OCI-LY7 (cell line): Measurements from ENCODE around the gene LCN6. TPM values are rescaled to one million over a fixed set of nuclear protein-coding genes. Genes with fewer than 3 reads are reported as not detected.

Source experiments
- BruUV-seq: library from RNA; stranded (reverse); fragments of 400-500 nt; replicated peaks from 2 replicates; lab custom pipeline; 2021; lab: Mats Ljungman, UMichigan
- CTCF ChIA-PET: fragments of 300-600 bp; sonication (Branson Sonifier 250); formaldehyde crosslinking; loops from one replicate; lab custom pipeline; 2022; ENCODE audit warnings: antibody characterized with exemption; ENCODE audit not compliant: unreplicated experiment; lab: Charles Lee
- POLR2A ChIA-PET: fragments of 300-600 bp; sonication (Branson Sonifier 250); formaldehyde crosslinking; loops from one replicate; lab custom pipeline; 2022; ENCODE audit warnings: antibody characterized with exemption; lab: Charles Lee
- DNase-seq: peaks from one replicate; pipeline ENCODE4 v3.0.0-alpha.2; 2015; ENCODE audit warnings: low spot score
- H2AFZ ChIP-seq: fragments of 200-600 bp; sonication (generic), shearing (Covaris generic); 2 replicates; pipeline ENCODE4 v1.6.1; 2014; ENCODE audit warnings: mild to moderate bottlenecking, antibody characterized with exemption, low read length, moderate library complexity
- H3K27ac ChIP-seq: fragments of 200-600 bp; sonication (generic); 2 replicates; pipeline ENCODE4 v1.5.1; 2014; ENCODE audit warnings: mixed run types, low read depth, mild to moderate bottlenecking, moderate library complexity, low read length, inconsistent platforms; ENCODE audit not compliant: poor library complexity, severe bottlenecking
- H3K36me3 ChIP-seq: fragments of 200-600 bp; sonication (generic); 2 replicates; pipeline ENCODE4 v1.6.1; 2014; ENCODE audit warnings: mild to moderate bottlenecking, antibody characterized with exemption, low read length, moderate library complexity, mixed read lengths; ENCODE audit not compliant: insufficient read depth
- H3K4me1 ChIP-seq: fragments of 200-600 bp; sonication (generic); 2 replicates; pipeline ENCODE4 v1.5.1; 2014; ENCODE audit warnings: mild to moderate bottlenecking, low read length; ENCODE audit not compliant: insufficient read depth, poor library complexity, severe bottlenecking
- H3K4me2 ChIP-seq: fragments of 200-600 bp; sonication (generic); 2 replicates; pipeline ENCODE4 v1.6.1; 2014; ENCODE audit warnings: mild to moderate bottlenecking, low read length
- H3K4me3 ChIP-seq: fragments of 200-600 bp; sonication (generic); 2 replicates; pipeline ENCODE4 v1.5.1; 2014; ENCODE audit warnings: mild to moderate bottlenecking, low read depth, low read length; ENCODE audit not compliant: poor library complexity, severe bottlenecking
- H3K79me2 ChIP-seq: fragments of 200-600 bp; sonication (generic); 2 replicates; pipeline ENCODE4 v1.6.1; 2016; ENCODE audit warnings: low read depth, mild to moderate bottlenecking, low read length, moderate library complexity, mixed read lengths; ENCODE audit not compliant: insufficient read depth
- H3K9me2 ChIP-seq: fragments of 200-600 bp; sonication (generic); 2 replicates; pipeline ENCODE4 v1.6.1; 2016; ENCODE audit warnings: mild to moderate bottlenecking, low read length, mixed read lengths; ENCODE audit not compliant: insufficient read depth
- H3K9me3 ChIP-seq: fragments of 200-600 bp; sonication (generic); 2 replicates; pipeline ENCODE4 v1.6.1; 2014; ENCODE audit warnings: mild to moderate bottlenecking, mixed run types, low read length, mixed read lengths
- H4K20me1 ChIP-seq: fragments of 200-600 bp; sonication (generic); 2 replicates; pipeline ENCODE4 v1.6.1; 2014; ENCODE audit warnings: mild to moderate bottlenecking, antibody characterized with exemption, low read length, moderate library complexity, mixed read lengths; ENCODE audit not compliant: insufficient read depth
- EZH2phosphoT487 ChIP-seq: fragments of 200-600 bp; sonication (generic); IDR thresholded peaks from 2 replicates; pipeline ENCODE4 v1.6.1; 2018; ENCODE audit warnings: low read depth, borderline replicate concordance, mild to moderate bottlenecking, mixed run types, antibody characterized with exemption, low read length, moderate library complexity, mixed read lengths
- intact Hi-C: fragments of 100-400 bp; cut with micrococcal nuclease; formaldehyde crosslinking; loops from one replicate; pipeline ENCODE4 v1.10.0; 2022; ENCODE audit not compliant: unreplicated experiment
- total RNA-seq, 2 experiments: library from RNA; depleted of rRNA in 1 of 2; stranded (reverse); fragments of >200 nt in 1 of 2; shearing (Covaris generic) in 1 of 2; gene quantifications; 2 replicates each; pipeline ENCODE4 v1.2.3, GENCODE V29; 2014 to 2022
- TF ChIP-seq, protein P1 (sequence below): fragments of 200-600 bp; sonication (generic); conservative IDR thresholded peaks from 2 replicates; pipeline ENCODE4 v1.5.1; 2014; ENCODE audit warnings: mild to moderate bottlenecking, antibody characterized with exemption, low read length, moderate library complexity, mixed read lengths

Gene LCN6
- total RNA-seq, 2 experiments from 2014 or later, result not detected

DNA sequence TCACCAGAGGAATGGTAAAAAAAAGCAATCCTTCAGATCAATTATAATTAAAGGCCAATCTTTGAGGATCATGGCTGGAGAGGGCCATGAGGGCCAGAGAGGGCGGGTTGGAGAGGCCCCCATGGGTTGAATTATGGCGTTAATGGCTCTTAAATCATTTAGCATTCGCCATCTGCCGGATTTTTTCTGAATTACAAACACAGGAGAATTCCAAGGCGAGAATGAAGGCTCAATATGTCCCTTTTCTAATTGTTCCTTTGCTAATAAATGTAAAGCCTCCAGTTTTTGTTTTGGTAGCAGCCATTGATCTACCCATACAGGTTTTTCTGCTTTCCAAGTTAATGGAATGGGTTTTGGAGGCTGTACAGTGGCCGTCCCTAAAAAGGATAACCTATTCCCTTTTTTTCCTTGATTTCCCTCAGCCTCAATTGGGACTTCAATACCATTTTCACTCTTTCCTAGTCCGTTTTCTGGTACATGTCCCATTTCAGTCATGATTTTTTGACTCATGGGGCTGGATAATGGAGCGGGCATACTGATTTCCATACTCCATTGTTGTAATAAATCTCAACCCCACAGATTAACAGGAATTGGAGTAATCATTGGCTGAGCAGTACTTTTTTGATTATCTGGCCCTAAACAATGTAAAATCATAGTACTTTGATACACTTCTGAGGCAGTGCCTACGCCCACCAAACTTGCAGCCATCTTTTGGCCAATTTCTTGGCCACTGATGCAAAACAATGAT is 36.1 kb upstream of the LCN6 start:
- H3K4me1 ChIP-seq, result peaks cover 5% of the 10 kb centered on the region
- no peaks in the 10 kb centered on the region for H3K36me3 ChIP-seq
- POLR2A ChIA-PET, result no interaction called here
- no peaks in the 10 kb centered on the region for H3K9me3 ChIP-seq
- H3K79me2 ChIP-seq, result no peaks in the 10 kb centered on the region
- H3K27ac ChIP-seq, result no peak overlapping the region
- no peak overlapping the region for H3K4me3 ChIP-seq
- no peaks in the 10 kb centered on the region for H3K9me2 ChIP-seq
- no TSS peak for BruUV-seq
- CTCF ChIA-PET, result no interaction called here
- peak; percentile 59 for DNase-seq
- intact Hi-C loops, result no loop called here
- no peaks in the 10 kb centered on the region for H4K20me1 ChIP-seq
- no peak overlapping the region for H2AFZ ChIP-seq
- no peak overlapping the region for H3K4me2 ChIP-seq
- TF ChIP-seq EZH2phosphoT487, result no peak
- TF ChIP-seq, protein P1, sequence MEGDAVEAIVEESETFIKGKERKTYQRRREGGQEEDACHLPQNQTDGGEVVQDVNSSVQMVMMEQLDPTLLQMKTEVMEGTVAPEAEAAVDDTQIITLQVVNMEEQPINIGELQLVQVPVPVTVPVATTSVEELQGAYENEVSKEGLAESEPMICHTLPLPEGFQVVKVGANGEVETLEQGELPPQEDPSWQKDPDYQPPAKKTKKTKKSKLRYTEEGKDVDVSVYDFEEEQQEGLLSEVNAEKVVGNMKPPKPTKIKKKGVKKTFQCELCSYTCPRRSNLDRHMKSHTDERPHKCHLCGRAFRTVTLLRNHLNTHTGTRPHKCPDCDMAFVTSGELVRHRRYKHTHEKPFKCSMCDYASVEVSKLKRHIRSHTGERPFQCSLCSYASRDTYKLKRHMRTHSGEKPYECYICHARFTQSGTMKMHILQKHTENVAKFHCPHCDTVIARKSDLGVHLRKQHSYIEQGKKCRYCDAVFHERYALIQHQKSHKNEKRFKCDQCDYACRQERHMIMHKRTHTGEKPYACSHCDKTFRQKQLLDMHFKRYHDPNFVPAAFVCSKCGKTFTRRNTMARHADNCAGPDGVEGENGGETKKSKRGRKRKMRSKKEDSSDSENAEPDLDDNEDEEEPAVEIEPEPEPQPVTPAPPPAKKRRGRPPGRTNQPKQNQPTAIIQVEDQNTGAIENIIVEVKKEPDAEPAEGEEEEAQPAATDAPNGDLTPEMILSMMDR, result peak; percentile 75

DNA sequence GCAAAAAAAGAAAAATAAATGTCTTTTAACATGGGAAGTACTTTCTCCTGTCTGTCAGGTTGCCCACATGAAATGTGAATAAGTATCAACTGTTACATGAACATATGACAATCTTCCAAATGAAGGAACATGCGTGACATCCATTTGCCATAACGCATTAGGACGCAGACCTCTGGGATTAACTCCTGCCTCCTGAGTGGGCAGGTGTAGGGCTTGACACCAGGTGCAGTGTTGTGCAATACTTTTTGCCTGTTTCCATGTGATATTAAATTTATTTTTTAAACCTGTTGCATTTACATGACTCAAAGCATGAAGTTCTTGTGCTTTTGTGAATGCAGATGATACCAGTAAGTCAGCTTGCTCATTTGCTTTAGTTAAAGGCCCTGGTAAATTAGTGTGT is 34.1 kb upstream of the LCN6 start:
- ChIA-PET POLR2A (no interaction called here), CTCF (no interaction called here)
- Histone ChIP-seq H2AFZ (no peak overlapping the region), H3K9me3 (no peaks in the 10 kb centered on the region), H3K4me3 (no peak overlapping the region), H3K4me2 (no peak overlapping the region), H3K79me2 (no peaks in the 10 kb centered on the region), H3K9me2 (no peaks in the 10 kb centered on the region), H3K36me3 (no peaks in the 10 kb centered on the region), H3K4me1 (no peaks in the 10 kb centered on the region), H3K27ac (no peak overlapping the region), H4K20me1 (no peaks in the 10 kb centered on the region)
- BruUV-seq, result no TSS peak
- intact Hi-C loops, result no loop called here
- DNase-seq, result no peak
- TF ChIP-seq, protein P1, result no peak
- TF ChIP-seq EZH2phosphoT487, result no peak

DNA sequence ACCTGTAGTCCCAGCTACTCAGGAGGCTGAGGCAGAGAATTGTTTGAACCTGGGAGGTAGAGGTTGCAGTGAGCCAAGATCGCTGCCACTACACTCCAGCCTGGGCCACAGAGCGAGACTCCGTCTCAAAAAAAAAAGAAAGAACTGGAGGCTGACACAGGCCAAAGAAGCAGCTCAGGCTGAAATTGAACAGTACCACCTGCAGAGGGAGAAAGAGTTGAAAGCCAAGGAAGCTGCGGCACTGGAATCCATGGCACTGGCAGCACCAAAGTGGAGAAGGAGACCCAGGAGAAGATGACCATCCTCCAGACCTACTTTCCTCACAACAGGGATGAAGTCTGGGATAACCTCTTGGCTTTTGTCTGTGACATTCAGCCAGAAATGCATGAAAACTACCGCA is 31.5 kb upstream of the LCN6 start:
- Histone ChIP-seq H3K4me2 (no peak overlapping the region), H2AFZ (no peak overlapping the region), H3K4me1 (no peaks in the 10 kb centered on the region), H3K27ac (no peak overlapping the region), H3K9me3 (no peaks in the 10 kb centered on the region), H3K79me2 (no peaks in the 10 kb centered on the region), H3K36me3 (no peaks in the 10 kb centered on the region), H3K9me2 (no peaks in the 10 kb centered on the region), H3K4me3 (no peak overlapping the region), H4K20me1 (no peaks in the 10 kb centered on the region)
- intact Hi-C loops, result no loop called here
- CTCF ChIA-PET, result no interaction called here
- no peak for DNase-seq
- TF ChIP-seq, protein P1, result no peak
- TF ChIP-seq EZH2phosphoT487, result no peak
- no TSS peak for BruUV-seq
- POLR2A ChIA-PET, result no interaction called here
